Keratinocyte (primary cell): Measurements from ENCODE around the gene TEX38. TPM values are rescaled to one million over a fixed set of nuclear protein-coding genes. Genes with fewer than 3 reads are reported as not detected.

Experiments
- DNase-seq: peaks from one replicate; pipeline ENCODE4 v3.0.0-alpha.2; 2011; ENCODE audit warnings: low read depth, missing footprints, low spot score
- FAIRE-seq: peaks from 2 replicates; lab custom pipeline; 2011; peaks lifted over from hg19 to GRCh38; lab: Jason Lieb, UNC
- H2AFZ ChIP-seq: 2 replicates; pipeline ENCODE4 v1.6.0; 2012; ENCODE audit warnings: low read length, control low read depth, inconsistent platforms; ENCODE audit not compliant: control insufficient read depth
- H3K27ac ChIP-seq: 2 replicates; pipeline ENCODE4 v1.5.1; 2011; ENCODE audit warnings: low read length; ENCODE audit not compliant: control insufficient read depth, insufficient read depth
- H3K27me3 ChIP-seq: 3 replicates; pipeline ENCODE4 v1.6.0; 2011; ENCODE audit warnings: low read length; ENCODE audit not compliant: control insufficient read depth, insufficient read depth; ENCODE audit errors: extremely low read depth
- H3K36me3 ChIP-seq, 2 experiments: 2 replicates in 1 of 2; 3 replicates in 1 of 2; pipeline ENCODE4 v1.5.1; 2011; ENCODE audit warnings: low read length in 2 of 2, mild to moderate bottlenecking in 1 of 2; ENCODE audit not compliant: control insufficient read depth in 2 of 2, insufficient read depth in 2 of 2; ENCODE audit errors: extremely low read depth in 1 of 2
- H3K4me1 ChIP-seq: 3 replicates; pipeline ENCODE4 v1.5.1; 2011; ENCODE audit warnings: low read length; ENCODE audit not compliant: control insufficient read depth, insufficient read depth; ENCODE audit errors: extremely low read depth
- H3K4me2 ChIP-seq: 3 replicates; pipeline ENCODE4 v1.6.0; 2011; ENCODE audit warnings: low read depth, low read length; ENCODE audit not compliant: control insufficient read depth, insufficient read depth; ENCODE audit errors: extremely low read depth
- H3K4me3 ChIP-seq, 3 experiments: fragments of 200-600 bp in 1 of 3; sonication (generic) in 1 of 3; 2 replicates in 2 of 3; 3 replicates in 1 of 3; pipeline ENCODE4 v1.5.1; 2011 to 2016; ENCODE audit warnings: low read length in 3 of 3, mild to moderate bottlenecking in 3 of 3, control low read depth in 2 of 3, inconsistent platforms in 1 of 3, low read depth in 1 of 3, mixed read lengths in 1 of 3, mixed run types in 1 of 3, moderate library complexity in 1 of 3; ENCODE audit not compliant: control insufficient read depth in 2 of 3, insufficient read depth in 2 of 3; ENCODE audit errors: extremely low read depth in 1 of 3
- H3K79me2 ChIP-seq: 2 replicates; pipeline ENCODE4 v1.6.0; 2012; ENCODE audit warnings: low read length; ENCODE audit not compliant: control insufficient read depth, insufficient read depth
- H3K9ac ChIP-seq: 3 replicates; pipeline ENCODE4 v1.6.0; 2011; ENCODE audit warnings: low read length; ENCODE audit not compliant: control insufficient read depth, insufficient read depth; ENCODE audit errors: extremely low read depth
- H3K9me1 ChIP-seq: 3 replicates; pipeline ENCODE4 v1.6.0; 2011; ENCODE audit warnings: low read length; ENCODE audit not compliant: control insufficient read depth, insufficient read depth; ENCODE audit errors: extremely low read depth
- H3K9me3 ChIP-seq: 2 replicates; pipeline ENCODE4 v1.5.1; 2012; ENCODE audit warnings: low read depth, low read length; ENCODE audit not compliant: control insufficient read depth
- H4K20me1 ChIP-seq: 3 replicates; pipeline ENCODE4 v1.6.0; 2011; ENCODE audit warnings: low read length; ENCODE audit not compliant: control insufficient read depth, insufficient read depth; ENCODE audit errors: extremely low read depth
- CTCF ChIP-seq, 3 experiments: IDR thresholded peaks in 1 of 3; conservative IDR thresholded peaks in 1 of 3; optimal IDR thresholded peaks in 1 of 3; 2 replicates in 2 of 3; 3 replicates in 1 of 3; pipeline versions ENCODE3 to v1.5.1; 2011; ENCODE audit warnings: low read length in 3 of 3, mild to moderate bottlenecking in 3 of 3, moderate library complexity in 2 of 3, control low read depth in 1 of 3, inconsistent platforms in 1 of 3; ENCODE audit not compliant: insufficient read depth in 2 of 3; ENCODE audit errors: extremely low read depth in 1 of 3
- EZH2 ChIP-seq: IDR thresholded peaks from one replicate; pipeline ENCODE4 v1.6.1; 2012; ENCODE audit warnings: inconsistent platforms, mild to moderate bottlenecking, low read length, moderate library complexity
- dilution Hi-C: fragments of 300-500 bp; cut with MboI; formaldehyde crosslinking; loops from one replicate; pipeline ENCODE4 v1.7.0; 2020; ENCODE audit warnings: low sequenced_read_pairs; ENCODE audit not compliant: extremely low pct_ligation_motif_present
- polyA plus RNA-seq, 5 experiments: library from polyadenylated mRNA; depleted of rRNA in 3 of 5; stranded (reverse) in 3 of 5; stranded (forward) in 1 of 5; unstranded in 1 of 5; fragments of >200 nt; gene quantifications; 1 replicate in 1 of 5; 2 replicates in 3 of 5; 3 replicates in 1 of 5; pipeline versions ENCODE4 v1.2.1 to v1.2.3, GENCODE V29; 2011 to 2012; ENCODE audit warnings: missing spikeins in 2 of 5, low read depth in 1 of 5, low replicate concordance in 1 of 5

The TEX38 gene
- polyA plus RNA-seq, 1 donor (not counting 4 experiments of a cell fraction or from before 2014, with no cell fraction given) = not detected

- FAIRE-seq = no peak
- dilution Hi-C loops = no loop called here
Measured at GRCh38 chr1:46656643-46657042, 15.0 kb upstream of the TEX38 start.

GRCh38 chr1:46657775-46658174 is 13.9 kb upstream of the TEX38 start:
- no peaks in the 10 kb centered on the region for H3K79me2 ChIP-seq
- peaks cover 4 to 14% of the 10 kb centered on the region in 2 experiments for H3K36me3 ChIP-seq
- DNase-seq (no peak), FAIRE-seq (no peak)
- dilution Hi-C loops = no loop called here
- no peak overlapping the region for H3K4me2 ChIP-seq
- no peaks in the 10 kb centered on the region for H3K9me1 ChIP-seq
- H4K20me1 ChIP-seq = no peaks in the 10 kb centered on the region
- no peaks in the 10 kb centered on the region for H3K27me3 ChIP-seq
- H3K27ac ChIP-seq = no peak overlapping the region
- H3K9ac ChIP-seq = no peak overlapping the region
- H3K4me3 ChIP-seq = no peak overlapping the region
- TF ChIP-seq CTCF (optimal IDR thresholded peaks at IDR 0.05 in 1 of 3, IDR thresholded peaks at IDR 0.05 in 1 of 3, conservative IDR thresholded peaks at IDR 0.05 in 1 of 3; ENCODE audit: extremely low read depth in 1 of 3, insufficient read depth in 2 of 3, low read length in 3 of 3) (no peak), EZH2 (no peak)
- H2AFZ ChIP-seq = no peak overlapping the region
- no peaks in the 10 kb centered on the region for H3K4me1 ChIP-seq
- H3K9me3 ChIP-seq = no peaks in the 10 kb centered on the region

More at GRCh38 chr1:46656643-46657042, 15.0 kb upstream of the TEX38 start:
- no peak overlapping the region for H3K27ac ChIP-seq
- no peaks in the 10 kb centered on the region for H4K20me1 ChIP-seq
- H3K4me2 ChIP-seq = no peak overlapping the region
- H3K9me1 ChIP-seq = no peaks in the 10 kb centered on the region
- no peak for TF ChIP-seq EZH2
- TF ChIP-seq CTCF (optimal IDR thresholded peaks at IDR 0.05 in 1 of 3, IDR thresholded peaks at IDR 0.05 in 1 of 3, conservative IDR thresholded peaks at IDR 0.05 in 1 of 3; ENCODE audit: extremely low read depth in 1 of 3, insufficient read depth in 2 of 3, low read length in 3 of 3) = no peak
- DNase-seq = no peak
- H3K27me3 ChIP-seq = no peaks in the 10 kb centered on the region
- H3K79me2 ChIP-seq = no peaks in the 10 kb centered on the region
- H2AFZ ChIP-seq = no peak overlapping the region
- H3K4me3 ChIP-seq = no peak overlapping the region
- no peaks in the 10 kb centered on the region for H3K9me3 ChIP-seq
- H3K36me3 ChIP-seq = peaks cover 4 to 14% of the 10 kb centered on the region in 2 experiments
- no peak overlapping the region for H3K9ac ChIP-seq
- no peaks in the 10 kb centered on the region for H3K4me1 ChIP-seq
